GM21717 (cell line): Measurements from ENCODE around the gene ALX3.

Experiments
- ATAC-seq: cut with Tn5 transposase; IDR thresholded peaks from one replicate; pipeline ENCODE4 v1.9.1; 2021; ENCODE audit warnings: mild to moderate bottlenecking, moderate library complexity; ENCODE audit not compliant: unreplicated experiment

The ALX3 gene

DNA sequence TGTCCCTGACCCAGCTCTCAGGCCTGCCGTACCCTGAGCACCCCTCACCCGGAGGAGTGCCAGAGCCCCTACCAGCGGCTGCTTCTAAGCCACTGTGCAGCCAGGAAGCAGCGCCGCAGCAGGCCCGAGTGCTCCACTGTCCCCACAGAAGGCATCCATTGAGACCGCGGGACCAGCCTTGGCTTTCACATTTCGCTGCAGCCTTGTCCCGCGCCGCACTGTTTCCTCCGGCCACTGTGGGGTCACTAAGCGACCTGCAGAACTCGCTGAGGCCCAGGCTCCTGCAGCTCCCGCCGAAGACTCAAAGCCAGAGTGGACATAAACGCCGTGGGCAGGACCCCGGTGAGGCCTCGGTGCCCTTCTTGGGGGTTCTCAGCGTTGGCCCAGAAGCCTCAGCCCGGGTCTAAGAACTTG lies 3.0 kb downstream of the ALX3 start:
- no peak for ATAC-seq

DNA sequence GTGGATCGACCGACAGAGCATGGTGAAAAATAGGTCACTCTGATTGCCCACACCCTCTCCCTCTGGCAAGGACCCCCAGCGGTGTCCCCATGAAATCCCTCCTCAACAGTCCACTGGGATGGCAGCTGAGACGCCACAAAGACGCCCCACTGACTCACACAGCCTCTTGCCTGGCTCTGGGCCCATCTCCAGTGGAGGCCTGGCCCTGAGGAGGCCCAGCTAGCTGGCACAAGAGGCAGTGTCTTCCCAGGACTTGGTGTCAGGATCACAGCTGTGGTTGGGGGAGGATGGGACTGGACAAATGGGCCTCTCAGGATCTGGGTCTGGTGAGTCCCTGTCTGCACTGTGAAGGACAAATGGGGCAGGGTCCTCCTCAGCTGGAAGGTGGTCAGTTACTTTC lies 4.6 kb downstream of the ALX3 start:
- no peak for ATAC-seq

DNA sequence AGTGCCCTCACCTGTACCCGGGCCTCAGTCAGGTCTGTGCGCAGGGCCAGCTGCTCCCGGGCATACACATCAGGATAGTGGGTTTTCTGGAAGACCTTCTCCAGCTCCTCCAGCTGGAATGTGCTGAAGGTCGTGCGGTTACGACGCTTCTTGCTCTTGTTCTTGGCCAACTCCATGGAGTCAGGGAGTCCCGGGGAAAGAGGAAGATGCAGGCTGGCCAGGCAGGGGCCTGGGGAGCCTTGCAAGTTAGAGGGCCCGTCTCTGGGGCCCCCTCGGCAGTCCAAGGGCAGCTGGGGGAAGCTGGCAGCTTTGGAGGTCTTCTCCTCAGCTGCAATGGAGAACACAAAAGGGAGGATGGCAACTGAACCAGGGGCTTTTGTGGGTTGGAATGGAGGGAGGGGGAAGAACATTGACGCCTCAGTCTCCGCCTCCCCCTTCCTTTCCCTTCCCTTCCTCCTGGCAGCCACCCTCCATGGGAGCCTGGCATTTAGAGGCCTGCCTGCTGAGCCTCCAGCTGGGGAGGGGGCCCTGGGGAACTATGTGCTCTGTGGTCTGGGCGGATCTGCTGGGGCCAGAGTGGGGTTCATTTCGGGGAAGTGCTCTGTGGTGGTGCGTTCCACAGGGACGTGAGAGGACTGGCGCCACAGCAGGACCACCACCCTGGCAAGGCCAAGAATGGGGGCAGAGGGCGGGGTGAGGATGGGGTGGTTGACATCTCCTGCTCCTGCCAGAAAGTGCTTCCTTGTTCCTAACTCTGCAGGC lies 5.7 kb downstream of the ALX3 start:
- ATAC-seq = no peak

DNA sequence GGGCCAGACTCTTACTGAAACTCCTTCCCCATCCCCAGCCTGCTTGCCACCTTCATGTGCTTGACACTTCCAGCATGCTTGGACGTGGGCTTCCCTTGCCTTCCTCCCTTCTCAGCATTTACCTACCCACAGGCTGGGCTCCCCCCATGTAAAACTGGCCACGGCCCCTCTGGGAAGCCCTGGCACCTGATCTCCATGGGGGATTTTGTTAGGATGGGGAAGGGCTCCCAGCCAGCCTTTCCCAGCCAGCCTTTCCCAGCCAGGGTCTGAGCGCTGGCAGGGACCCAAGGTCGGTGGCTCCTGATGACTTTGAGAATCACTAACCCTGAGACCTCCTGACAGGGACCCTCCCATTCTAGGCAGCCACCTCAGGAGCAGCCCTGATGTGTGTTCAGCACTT lies 6.7 kb downstream of the ALX3 start:
- no peak for ATAC-seq

DNA sequence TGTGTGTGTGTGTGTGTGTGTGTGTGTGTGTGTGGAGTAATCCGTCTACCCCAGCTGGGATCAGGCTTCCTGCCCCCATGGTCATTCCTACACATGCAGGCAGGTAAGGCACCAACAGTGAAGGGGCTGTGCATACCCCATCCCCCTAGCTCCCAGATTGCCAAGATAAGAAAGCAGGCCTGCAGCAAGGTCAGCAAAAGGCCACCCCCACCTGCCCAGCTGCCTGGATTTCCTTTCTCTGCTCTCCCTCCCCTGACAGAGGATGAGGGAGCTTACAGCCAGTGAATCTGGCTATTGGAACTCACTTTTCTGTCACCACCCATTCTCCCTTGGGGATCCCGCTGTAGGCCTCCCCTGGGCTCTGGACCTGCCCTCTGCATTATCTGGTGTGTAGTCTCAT lies 7.9 kb downstream of the ALX3 start:
- no peak for ATAC-seq

DNA sequence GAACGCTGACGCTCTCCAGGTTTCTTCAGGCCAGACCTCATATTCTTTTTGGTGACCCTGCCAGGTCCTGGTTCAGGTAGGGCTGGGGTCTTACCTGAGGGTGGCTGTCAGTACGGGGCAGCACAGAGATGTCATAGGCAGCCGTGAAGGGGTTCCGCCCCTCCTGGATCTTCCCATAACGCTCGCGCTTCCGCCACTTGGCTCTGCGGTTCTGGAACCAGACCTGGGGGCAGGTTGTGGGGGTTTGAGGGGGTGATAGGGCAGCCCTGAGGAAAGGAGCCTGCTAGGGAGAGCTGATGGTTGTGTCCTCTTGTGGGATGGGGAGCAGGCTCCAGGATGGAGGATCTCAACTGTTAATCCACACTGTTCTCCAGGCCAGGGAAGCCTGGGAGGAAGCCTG lies 9.1 kb downstream of the ALX3 start:
- ATAC-seq = no peak

DNA sequence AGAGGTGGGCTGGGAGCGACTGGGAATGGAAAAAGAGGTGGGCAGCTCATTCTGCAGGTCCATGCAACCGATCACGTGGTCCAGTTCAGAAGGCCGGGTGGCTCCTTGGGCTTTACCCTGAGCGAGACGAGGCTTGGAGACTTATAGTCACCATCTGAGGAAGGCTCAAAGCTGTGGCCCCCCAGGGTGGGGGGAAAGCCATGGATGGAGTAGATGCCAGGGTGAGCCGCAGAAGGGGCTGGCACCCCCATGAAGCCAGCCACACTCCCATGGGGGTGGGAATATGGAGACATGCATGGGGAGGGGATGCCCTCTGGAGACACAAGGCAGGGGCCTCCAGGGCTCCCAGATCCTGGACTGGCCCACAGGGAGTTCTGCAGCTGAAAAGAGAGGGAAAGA lies 9.8 kb downstream of the ALX3 start:
- no peak for ATAC-seq

- no peak for ATAC-seq
These were observed 10.3 kb downstream of the ALX3 start for GRCh38 chr1:110060034-110060661.

DNA sequence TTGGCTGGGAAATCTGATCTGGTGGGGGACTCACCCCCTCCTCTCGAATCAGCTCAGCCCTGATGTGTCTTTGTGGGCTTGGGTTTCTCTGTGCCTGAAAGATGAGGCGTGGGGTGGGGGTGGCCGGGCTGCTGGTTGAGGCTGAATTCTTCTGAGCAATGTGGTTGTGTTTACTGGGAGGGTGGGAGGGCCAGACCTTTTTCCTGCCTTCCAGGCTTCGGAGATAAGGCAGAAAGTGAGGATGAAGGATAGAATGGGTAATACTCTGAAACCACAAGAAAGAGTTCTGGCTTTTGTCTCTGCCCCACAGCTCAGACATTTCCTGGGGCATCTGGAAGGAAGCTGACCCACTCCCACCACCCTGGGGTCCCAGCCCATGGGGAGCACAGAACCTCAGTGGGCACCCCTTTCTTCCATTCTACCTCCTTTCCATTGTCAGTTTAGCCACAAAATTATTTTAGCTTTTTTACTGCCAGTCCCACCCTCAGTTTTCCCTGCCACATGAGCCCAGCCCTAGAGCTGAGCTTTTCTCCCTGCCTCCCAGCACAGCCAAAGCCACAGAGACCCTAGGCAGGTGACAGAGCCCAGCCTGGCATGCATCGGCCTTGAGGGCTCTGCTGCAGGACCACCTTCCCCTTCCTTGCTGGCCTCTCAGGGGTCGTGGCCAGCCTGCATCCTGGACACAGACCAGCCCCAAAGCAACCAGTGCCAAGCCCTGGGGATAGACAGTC lies 11.2 kb downstream of the ALX3 start:
- no peak for ATAC-seq

DNA sequence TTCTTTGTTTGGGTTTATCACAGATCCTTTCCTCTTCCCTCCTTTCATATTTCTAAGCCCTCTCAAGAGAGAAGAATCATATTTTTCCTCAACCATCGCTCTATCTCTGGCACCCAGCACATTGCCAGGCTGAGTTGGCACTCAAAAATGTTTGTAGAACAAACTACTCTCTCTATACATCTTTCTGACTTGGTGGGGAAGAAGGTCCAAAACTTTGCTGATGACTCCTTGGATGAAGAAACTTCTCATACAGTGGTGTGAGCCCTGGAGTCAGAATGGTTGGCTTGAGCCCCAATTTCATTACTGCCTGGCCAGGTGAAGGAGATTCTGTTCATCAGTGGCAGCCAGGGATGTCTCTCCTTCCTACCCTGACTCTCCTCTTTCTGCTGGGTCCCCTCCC lies 11.9 kb downstream of the ALX3 start:
- no peak for ATAC-seq

DNA sequence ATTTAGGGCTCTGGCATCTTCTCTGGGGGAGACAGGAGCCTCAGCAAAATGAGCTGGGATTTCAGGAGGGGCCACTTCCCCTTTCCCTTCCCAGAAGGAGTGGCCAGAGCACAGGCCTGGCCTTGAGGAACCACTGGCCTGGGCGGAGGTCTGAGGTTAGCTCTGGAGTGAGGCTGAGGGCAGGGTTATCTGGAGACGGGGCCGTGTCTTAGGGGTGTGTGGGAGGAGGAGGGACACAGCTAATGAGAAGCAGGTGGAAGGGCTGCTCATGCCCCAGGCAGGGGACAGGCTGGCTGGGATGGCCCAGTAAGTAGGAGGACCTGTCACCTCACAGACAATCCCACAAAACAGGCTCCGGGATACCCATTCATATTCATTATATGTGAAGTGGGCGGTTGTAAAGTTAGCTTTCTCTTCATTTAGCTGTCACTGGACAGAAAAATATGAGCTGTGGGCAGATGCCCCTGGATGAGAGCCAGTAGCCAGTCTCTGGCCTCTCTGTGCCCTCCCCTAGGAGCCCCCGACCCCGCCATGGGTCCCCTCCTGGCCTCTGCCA lies 12.4 kb downstream of the ALX3 start:
- ATAC-seq = no peak

DNA sequence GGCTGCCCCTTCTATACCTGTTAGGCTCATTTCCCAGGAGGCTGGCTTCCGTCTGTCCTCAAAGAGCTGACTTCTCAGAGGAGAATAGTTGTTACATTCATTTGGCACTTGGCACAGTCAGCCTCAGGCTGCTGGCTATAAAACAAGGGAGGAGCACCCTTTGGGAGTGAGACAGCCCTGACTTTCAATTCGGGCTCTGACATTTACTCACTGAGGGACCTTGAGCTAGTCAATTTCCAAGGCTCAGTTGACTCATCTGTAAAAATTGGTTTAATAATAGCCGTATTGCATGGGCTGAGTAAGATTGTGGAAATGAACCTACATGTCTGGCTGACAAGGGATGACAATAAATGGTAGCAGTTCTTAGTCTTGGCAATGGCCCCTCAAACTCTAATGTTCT lies 13.7 kb downstream of the ALX3 start:
- no peak for ATAC-seq

DNA sequence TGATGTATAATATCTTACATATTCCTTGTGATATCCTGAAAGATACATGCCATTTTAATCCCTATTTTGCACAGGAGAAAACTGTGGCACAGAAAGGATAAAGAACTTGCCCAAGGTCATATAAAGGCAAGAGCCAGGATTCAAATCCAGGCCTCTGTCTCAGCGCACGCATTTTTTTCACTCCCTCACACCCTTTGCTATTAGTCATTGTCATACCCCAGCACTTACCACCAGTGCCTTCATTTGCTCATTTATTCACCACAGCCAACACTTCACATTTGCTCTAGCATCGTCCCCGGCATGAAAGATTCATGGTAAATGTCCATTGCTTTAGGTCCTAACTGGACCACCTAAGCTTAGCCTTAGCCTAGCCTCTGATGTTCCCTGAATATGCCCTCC lies 14.2 kb downstream of the ALX3 start:
- ATAC-seq = no peak

DNA sequence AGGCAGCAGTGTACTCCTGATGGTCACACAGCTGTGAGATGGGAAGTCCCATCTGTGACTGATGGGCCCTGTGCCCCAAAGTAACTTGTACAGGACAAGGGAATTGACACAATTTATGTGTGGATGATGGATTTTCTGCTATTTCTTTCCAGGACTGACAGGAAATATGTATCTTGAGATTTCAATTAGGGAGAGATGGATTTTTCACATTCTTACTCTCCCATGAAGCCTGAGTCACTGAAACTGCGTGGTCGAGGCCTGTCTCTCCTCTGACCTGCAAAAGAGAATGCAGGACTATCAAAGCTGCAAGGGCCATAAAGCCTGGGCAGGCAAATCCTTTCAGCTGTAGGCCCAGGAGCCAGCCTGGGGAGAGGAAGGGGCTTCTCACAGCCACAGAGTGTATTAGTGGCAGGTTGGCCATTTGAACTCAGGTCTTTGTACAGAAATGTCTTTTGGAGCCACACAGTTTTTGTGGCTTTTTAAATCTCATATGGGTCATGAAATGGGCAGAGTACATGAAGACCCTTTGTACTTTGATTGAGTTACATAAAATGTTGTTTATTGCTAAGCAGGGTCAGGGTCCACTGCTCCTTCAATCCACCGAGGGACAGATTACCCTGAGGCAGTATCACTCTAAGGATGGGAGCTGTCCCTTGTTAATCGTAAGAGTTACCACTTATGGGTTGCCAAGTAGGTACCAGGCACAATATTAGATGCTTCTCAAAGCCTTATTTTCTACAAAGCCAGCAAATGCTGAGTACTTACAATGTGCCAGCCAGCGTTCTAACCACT lies 14.8 kb downstream of the ALX3 start:
- ATAC-seq = no peak

DNA sequence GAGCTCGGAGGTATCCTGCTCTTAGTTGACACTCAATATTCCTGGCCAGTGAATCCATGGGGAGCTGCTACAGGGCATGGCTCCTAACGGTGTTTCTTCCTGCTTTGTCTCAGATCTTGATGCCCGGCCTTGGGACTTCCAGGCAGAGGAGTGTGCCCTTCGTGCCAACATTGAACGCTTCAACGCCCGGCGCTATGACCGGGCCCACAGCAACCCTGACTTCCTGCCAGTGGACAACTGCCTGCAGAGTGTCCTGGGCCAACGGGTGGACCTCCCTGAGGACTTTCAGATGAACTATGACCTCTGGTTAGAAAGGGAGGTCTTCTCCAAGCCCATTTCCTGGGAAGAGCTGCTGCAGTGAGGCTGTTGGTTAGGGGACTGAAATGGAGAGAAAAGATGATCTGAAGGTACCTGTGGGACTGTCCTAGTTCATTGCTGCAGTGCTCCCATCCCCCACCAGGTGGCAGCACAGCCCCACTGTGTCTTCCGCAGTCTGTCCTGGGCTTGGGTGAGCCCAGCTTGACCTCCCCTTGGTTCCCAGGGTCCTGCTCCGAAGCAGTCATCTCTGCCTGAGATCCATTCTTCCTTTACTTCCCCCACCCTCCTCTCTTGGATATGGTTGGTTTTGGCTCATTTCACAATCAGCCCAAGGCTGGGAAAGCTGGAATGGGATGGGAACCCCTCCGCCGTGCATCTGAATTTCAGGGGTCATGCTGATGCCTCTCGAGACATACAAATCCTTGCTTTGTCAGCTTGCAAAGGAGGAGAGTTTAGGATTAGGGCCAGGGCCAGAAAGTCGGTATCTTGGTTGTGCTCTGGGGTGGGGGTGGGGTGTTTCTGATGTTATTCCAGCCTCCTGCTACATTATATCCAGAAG lies 16.7 kb downstream of the ALX3 start:
- no peak for ATAC-seq

DNA sequence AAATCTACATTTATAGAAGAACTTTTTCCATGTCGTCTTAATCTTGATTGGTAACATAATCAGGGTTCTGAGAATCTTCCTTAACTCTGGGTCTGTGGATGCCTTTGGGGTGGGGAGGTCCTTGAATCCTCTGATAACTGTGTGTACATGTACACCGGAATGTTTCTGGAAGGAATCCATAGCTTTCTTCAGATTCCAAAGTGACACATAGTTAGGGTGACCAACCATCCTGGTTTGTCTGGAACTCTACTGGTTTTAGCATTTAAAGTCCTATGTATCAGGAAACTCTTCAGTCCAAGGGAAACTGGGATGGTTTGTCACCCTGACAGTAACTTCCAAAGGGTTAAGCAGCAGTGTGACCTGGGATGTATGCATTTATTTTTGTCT lies 19.2 kb downstream of the ALX3 start:
- ATAC-seq = no peak

- no peak for ATAC-seq
These were observed 19.7 kb downstream of the ALX3 start for GRCh38 chr1:110050602-110051261.

DNA sequence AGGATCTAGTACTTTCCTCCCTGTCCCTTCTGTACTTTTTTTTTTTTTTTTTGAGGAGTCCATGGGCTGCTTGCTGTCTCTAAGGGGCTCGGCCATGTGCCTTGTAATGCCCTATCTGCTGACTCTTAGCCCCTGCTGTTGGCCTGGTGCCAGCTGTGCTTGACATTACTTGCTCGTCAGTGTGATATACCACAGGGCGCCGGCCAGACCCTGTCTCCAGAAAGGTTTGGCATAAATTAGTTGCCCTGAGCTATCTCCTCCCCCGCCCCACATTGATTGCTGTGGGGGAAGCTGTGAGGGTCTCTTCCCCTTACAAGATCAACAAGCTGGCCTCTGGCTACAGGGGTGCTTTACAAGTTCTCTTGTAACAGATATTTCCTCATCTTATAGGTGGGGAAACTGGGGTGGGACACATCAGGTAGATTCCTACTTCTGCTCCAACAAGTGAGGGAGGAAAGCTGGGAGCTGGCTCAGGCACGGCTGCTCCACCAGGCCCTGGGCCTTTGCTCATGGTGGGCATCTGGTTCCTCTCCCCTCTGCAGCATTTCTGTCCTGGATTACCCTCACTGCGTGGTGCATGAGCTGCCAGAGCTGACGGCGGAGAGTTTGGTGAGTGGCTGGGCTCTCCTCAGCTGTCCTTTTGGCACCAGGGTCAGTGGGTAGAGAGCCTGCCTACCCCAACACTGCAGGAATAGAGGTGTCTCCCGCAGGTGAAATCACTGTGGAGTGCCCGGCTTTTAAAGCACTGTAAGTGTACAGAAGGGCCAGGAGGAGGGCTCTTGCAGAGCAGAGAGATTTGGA lies 20.5 kb downstream of the ALX3 start:
- ATAC-seq = no peak
